ENCODE measurements around the gene GALNS.

GALNS gene

DNA sequence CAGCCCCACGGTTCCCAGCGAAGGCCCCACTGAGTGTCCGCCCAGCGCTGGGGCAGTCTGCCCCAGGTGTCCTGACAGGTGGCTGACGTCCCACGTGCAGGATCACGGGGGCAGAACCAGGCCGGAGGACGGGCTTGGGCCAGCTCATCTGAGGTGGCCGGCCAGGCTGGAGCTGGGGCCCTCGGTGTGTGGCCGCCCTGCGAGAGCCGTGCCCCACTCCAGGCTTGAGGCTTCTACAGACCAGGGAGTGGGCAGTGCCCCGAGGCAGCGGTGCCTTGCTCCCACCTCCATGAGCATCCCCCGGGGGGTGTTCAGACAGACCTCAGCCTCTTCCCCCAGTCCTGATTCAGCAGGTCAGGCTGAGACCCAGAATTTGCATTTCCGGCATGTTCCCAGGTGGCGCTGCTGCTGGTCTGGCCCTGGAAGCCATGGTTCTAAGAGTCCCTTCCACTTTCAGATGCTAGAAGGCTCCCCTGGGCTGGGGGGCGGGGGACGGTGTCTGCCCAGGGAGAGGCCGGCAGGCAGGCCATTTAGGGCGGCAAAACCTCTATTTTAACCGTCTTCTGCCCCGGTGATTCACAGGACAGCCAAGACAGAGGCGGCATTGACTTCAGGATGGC is 45.1 kb upstream of the GALNS start:
- ChIA-PET POLR2A (no interaction called here), CTCF (no interaction called here)
- H3K4me3 ChIP-seq (ENCODE audit: low read depth, low read length): no peak overlapping the region
- TF ChIP-seq, protein P1, sequence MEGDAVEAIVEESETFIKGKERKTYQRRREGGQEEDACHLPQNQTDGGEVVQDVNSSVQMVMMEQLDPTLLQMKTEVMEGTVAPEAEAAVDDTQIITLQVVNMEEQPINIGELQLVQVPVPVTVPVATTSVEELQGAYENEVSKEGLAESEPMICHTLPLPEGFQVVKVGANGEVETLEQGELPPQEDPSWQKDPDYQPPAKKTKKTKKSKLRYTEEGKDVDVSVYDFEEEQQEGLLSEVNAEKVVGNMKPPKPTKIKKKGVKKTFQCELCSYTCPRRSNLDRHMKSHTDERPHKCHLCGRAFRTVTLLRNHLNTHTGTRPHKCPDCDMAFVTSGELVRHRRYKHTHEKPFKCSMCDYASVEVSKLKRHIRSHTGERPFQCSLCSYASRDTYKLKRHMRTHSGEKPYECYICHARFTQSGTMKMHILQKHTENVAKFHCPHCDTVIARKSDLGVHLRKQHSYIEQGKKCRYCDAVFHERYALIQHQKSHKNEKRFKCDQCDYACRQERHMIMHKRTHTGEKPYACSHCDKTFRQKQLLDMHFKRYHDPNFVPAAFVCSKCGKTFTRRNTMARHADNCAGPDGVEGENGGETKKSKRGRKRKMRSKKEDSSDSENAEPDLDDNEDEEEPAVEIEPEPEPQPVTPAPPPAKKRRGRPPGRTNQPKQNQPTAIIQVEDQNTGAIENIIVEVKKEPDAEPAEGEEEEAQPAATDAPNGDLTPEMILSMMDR (IDR thresholded peaks at IDR 0.05; ENCODE audit: insufficient read depth, low read length, missing control alignments): no peak
- no peak for DNase-seq (ENCODE audit: low read depth, low spot score)

DNA sequence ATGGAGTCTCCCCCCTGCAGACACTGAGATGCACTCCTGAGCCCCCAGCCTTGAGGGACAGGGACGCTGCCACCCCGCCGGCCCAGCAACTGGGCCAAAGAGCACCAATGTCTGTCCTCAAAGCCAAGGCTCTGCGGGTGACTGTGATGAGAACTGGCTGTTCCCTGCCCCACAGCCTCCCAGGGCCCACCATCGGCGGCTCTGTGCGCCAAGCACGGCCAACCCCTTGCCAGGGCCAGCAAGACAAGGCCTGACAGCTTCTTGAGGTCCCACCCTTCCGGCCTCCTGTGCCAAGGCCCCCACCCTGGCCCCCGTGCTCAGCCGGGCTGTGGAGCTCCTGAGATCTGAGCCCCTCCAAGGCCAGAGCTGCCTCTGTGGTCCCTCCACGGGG is 43.9 kb upstream of the GALNS start:
- CTCF ChIA-PET: no interaction called here
- POLR2A ChIA-PET: interaction anchor here (0.6 kb wide), 1 partner anchor 12 kb away, joined by 3 read pairs; no protein-coding TSS in a partner anchor
- no peak overlapping the region for H3K4me3 ChIP-seq (ENCODE audit: low read depth, low read length)
- TF ChIP-seq, protein P1 (IDR thresholded peaks at IDR 0.05; ENCODE audit: insufficient read depth, low read length, missing control alignments): no peak
- DNase-seq (ENCODE audit: low read depth, low spot score): no peak

DNA sequence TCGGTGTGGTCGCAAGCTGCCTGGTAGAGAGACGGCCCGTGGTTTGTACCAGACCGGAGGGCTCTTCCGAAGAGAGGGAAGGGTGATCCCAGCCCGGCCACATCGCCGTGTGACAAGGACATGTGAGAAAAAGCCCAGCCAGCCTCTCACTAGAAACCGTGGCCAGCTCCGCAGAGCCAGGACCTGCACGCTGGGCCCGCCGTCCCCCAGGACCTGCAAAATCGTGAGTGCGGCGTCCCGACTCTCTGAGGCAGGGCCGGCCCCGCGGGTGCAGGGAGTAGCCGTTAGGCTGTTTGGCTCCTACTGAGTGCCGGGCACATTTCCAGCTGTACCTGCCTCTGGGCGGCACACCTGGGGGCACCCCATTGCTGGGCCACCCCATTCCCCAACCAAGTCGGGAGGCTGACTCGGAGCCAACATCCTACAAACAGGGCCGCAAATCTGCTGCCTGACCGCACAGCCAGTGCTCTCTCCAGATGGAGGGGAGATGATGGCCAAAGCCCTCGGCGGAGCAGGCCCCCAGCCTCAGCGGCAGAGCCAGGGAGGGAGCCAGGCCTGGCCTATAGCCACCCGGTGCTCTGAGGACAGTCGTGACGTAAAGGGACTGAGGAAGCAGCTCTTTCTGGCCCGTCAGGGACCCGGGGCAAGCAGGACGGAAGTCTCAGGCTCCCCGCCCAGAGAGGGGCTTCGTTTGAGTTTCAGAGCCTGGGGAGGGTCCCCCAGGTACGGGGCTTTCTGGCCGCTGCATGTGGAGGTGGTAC is 43.3 kb upstream of the GALNS start:
- no peak overlapping the region for H3K4me3 ChIP-seq (ENCODE audit: low read depth, low read length)
- no peak for DNase-seq (ENCODE audit: low read depth, low spot score)
- CTCF ChIA-PET: no interaction called here
- POLR2A ChIA-PET: no interaction called here
- TF ChIP-seq, protein P1 (IDR thresholded peaks at IDR 0.05; ENCODE audit: insufficient read depth, low read length, missing control alignments): no peak

DNA sequence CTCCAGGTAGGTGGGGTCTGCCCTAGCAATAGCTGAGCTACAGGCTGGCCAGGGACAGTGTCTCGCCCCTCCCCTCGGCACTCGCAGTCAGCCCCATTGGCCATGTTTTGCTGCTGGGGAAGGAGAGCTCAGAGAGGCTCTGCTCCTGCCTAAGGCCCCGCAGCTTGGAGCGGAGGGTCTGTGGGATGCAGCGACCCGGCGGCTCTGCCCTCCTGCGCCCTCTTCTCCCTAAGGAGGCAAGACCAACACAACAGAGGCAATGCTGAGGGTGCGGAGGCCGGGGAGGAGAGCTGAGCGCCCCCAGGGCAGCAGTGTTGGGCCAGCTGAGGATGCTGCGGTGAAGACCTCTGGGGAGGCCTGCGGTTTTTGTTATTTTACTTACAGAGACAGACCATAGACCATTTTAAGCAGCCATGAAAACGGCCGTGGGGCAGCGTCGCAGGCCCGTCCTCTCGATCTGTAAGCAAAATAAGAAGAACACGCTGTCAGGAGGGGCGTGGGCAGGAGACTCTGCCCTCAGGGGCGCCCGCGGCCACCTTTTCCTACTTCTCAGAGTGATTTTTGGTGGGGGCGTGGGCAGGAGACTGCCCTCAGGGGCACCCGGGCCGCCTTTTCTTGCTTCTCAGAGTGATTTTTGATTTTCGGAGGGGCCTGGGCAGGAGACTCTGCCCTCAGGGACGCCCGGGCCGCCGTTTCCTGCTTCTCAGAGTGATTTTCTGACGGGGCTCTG is 41.1 kb upstream of the GALNS start:
- ChIA-PET CTCF (interaction anchor here (1.3 kb wide), 1 partner anchor 40 kb away, joined by 5 read pairs; no protein-coding TSS in a partner anchor), POLR2A (no interaction called here)
- no peak overlapping the region for H3K4me3 ChIP-seq (ENCODE audit: low read depth, low read length)

DNA sequence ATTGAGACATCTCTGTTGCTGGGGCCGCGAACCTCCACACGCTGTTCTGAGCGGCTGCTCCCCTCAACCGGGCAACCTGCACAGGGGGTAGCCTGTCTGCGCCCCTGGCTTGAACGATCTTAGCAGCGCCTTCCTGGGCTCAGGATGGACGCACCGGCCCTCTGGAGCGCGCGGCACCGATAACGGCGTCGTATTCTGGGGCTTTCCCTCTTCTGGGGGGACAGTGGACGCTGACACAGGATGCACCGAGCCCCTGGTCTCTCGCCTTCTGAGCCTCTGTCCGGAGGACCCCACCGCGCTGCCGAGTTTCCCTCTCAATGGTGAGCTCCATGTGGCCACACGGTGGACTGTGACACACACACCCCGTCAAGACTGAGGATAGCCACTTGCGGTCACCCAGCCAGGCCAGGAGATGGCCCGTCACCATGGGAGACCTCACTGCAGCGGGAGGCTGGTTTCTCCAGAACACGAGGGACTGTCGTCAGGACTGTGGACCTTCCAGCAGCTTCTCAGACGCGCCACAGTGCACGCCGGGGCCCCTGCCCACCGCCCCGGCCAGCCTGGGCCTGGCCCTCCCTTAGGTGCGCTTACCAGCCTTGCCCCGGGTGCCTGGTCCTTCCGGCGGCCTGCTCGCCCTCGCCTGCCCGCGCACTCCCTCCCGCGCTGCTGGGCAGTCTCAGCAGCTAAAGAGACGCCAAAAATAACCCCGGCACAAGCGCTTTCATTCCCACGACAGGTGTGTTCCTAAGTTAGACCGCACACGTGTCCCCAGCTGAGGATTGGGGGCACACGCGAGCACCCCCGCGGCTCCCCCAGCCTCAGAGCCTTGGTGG is 39.7 kb upstream of the GALNS start:
- H3K4me3 ChIP-seq (ENCODE audit: low read depth, low read length): no peak overlapping the region
- DNase-seq (ENCODE audit: low read depth, low spot score): no peak
- ChIA-PET POLR2A (no interaction called here), CTCF (no interaction called here)
- TF ChIP-seq, protein P1 (IDR thresholded peaks at IDR 0.05; ENCODE audit: insufficient read depth, low read length, missing control alignments): no peak

More for the DNA sequence above, 41.1 kb upstream of the GALNS start:
- no peak for DNase-seq (ENCODE audit: low read depth, low spot score)
- TF ChIP-seq, protein P1 (IDR thresholded peaks at IDR 0.05; ENCODE audit: insufficient read depth, low read length, missing control alignments): no peak
